GM12891 (cell line): ENCODE data around the gene HMGB1.

Experiments
- POLR2A ChIP-seq: IDR thresholded peaks from 2 replicates; pipeline ENCODE4 v1.6.1; 2011; ENCODE audit warnings: low read depth, low read length, control low read depth
- SPI1 ChIP-seq: IDR thresholded peaks from 2 replicates; pipeline ENCODE4 v1.6.1; 2011; ENCODE audit warnings: low read depth, low read length, control low read depth

DNA sequence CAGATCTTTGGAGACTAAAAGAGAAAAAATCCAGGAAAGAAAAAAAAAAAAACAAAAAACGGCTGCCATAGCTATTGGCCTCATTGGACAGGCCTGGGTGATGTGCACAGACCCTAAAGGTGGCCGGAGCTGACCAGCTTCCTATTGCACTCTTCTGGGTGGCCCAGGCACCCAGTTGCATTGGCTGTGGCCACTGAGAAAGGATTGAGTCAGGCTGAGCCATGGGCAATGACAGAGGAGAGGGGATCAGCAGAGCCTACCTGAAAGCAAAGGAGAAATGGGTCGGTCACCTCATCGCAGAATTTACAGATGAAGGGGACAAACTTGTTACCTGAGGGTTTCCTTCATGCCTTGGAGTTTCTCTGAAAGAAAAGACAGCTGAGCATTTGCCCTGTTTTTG, 17.3 kb downstream of the HMGB1 start:
- TF ChIP-seq POLR2A (no peak), SPI1 (no peak)
